ENCODE results near the gene CDK16. TPM values are rescaled to one million over a fixed set of nuclear protein-coding genes. Genes with fewer than 3 reads are reported as not detected.

The CDK16 gene
- total RNA-seq, 1 experiment from 2014 or later: 168 TPM

DNA sequence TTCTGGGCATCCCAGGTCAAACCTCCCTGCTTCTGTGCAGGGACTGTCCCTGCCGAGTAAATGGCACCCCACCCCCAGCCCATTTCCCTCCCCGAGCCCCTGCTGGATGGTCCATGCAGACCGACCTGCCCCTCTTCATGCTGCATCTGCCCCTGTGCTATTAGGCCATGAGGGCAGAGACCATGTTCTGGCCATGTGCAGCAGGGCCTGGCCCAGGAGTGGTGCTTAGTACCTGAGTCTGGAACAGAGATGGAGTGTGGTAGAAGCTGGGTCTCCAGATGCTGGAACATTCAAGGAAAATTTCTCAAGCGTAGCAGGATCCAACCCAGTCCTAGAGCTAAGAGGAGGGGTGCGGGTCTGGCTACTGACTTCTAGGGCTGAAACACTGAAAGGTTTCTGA, 40.1 kb upstream of the CDK16 start:
- Histone ChIP-seq H3K27me3 (replicated peaks; ENCODE audit: insufficient read depth, low read depth, low read length, poor library complexity) (no peaks in the 10 kb centered on the region), H3K4me1 (ENCODE audit: insufficient read depth, low read length, poor library complexity, severe bottlenecking) (no peaks in the 10 kb centered on the region), H3K4me3 (ENCODE audit: low read depth, low read length, poor library complexity, severe bottlenecking) (no peak overlapping the region), H3K36me3 (ENCODE audit: insufficient read depth, low read length, poor library complexity, severe bottlenecking) (peaks cover 53% of the 10 kb centered on the region), H3K9me3 (ENCODE audit: low read depth, low read length, poor library complexity, severe bottlenecking) (no peaks in the 10 kb centered on the region), H3K27ac (ENCODE audit: low read depth, low read length, poor library complexity, severe bottlenecking) (no peak overlapping the region)
- no peak for DNase-seq (ENCODE audit: low spot score)
- BruUV-seq (replicated peaks): no TSS peak
- POLR2A ChIA-PET (ENCODE audit: low non-redundant PET): no interaction called here
- TF ChIP-seq EZH2 (IDR thresholded peaks at IDR 0.05; ENCODE audit: borderline replicate concordance, low read depth, low read length, poor library complexity, severe bottlenecking): no peak
- TF ChIP-seq, protein P1, sequence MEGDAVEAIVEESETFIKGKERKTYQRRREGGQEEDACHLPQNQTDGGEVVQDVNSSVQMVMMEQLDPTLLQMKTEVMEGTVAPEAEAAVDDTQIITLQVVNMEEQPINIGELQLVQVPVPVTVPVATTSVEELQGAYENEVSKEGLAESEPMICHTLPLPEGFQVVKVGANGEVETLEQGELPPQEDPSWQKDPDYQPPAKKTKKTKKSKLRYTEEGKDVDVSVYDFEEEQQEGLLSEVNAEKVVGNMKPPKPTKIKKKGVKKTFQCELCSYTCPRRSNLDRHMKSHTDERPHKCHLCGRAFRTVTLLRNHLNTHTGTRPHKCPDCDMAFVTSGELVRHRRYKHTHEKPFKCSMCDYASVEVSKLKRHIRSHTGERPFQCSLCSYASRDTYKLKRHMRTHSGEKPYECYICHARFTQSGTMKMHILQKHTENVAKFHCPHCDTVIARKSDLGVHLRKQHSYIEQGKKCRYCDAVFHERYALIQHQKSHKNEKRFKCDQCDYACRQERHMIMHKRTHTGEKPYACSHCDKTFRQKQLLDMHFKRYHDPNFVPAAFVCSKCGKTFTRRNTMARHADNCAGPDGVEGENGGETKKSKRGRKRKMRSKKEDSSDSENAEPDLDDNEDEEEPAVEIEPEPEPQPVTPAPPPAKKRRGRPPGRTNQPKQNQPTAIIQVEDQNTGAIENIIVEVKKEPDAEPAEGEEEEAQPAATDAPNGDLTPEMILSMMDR (conservative IDR thresholded peaks at IDR 0.05; ENCODE audit: low read depth, low read length): no peak
- CTCF ChIA-PET: no interaction called here
- intact Hi-C loops (cut with micrococcal nuclease; ENCODE audit: unreplicated experiment): no loop called here

DNA sequence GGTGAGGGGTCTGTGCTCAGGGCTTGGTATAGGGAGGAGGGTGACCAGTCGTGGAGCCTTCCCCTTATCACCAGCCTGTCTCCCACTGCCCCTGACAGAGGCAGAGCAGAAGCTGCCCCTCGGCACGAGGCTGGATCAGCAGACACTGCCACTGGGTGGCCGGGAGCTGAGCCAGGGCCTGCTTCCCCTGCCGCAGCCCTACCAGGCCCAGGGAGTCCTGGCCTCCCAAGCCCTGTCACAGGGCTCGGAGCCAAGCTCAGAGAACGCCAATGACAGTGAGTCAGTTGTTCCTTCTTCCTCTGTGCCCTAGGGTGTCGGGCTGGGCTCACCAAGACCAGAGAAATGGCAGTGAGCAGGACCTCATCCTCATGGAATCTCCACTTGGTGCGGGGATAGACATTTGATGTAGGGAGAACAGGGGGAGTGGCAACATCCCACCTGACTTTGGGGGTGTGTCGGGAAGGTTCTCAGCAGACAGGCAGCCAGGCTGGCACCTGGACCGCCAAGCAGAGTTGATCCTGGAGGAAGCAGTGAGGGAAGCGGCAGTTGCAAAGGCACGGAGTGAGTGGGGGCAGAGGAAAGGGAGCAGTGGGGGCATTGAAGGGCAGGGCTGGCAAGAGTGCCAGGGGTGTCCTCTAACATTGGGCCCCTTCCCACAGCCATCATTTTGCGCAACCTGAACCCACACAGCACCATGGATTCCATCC, 39.1 kb upstream of the CDK16 start:
- Histone ChIP-seq H3K4me3 (ENCODE audit: low read depth, low read length, poor library complexity, severe bottlenecking) (no peak overlapping the region), H3K27ac (ENCODE audit: low read depth, low read length, poor library complexity, severe bottlenecking) (no peak overlapping the region), H3K9me3 (ENCODE audit: low read depth, low read length, poor library complexity, severe bottlenecking) (no peaks in the 10 kb centered on the region), H3K4me1 (ENCODE audit: insufficient read depth, low read length, poor library complexity, severe bottlenecking) (no peaks in the 10 kb centered on the region), H3K36me3 (ENCODE audit: insufficient read depth, low read length, poor library complexity, severe bottlenecking) (peaks cover 48% of the 10 kb centered on the region), H3K27me3 (replicated peaks; ENCODE audit: insufficient read depth, low read depth, low read length, poor library complexity) (no peaks in the 10 kb centered on the region)
- ChIA-PET POLR2A (ENCODE audit: low non-redundant PET) (no interaction called here), CTCF (no interaction called here)
- TF ChIP-seq, protein P1 (conservative IDR thresholded peaks at IDR 0.05; ENCODE audit: low read depth, low read length): no peak
- no peak for TF ChIP-seq EZH2 (IDR thresholded peaks at IDR 0.05; ENCODE audit: borderline replicate concordance, low read depth, low read length, poor library complexity, severe bottlenecking)
- DNase-seq (ENCODE audit: low spot score): no peak
- no TSS peak for BruUV-seq (replicated peaks)
- intact Hi-C loops (cut with micrococcal nuclease; ENCODE audit: unreplicated experiment): no loop called here

DNA sequence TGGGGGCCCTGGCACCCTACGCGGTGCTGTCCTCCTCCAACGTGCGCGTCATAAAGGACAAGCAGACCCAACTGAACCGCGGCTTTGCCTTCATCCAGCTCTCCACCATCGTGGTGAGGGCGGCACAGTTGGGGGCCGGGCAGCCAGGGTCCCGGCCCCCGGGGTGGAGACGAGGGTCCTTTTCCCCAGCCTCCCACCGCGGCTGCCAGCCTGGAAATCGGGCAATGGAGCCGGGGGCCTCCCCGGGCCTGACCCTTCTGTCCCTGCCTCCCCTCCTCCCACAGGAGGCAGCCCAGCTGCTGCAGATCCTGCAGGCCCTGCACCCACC, 38.6 kb upstream of the CDK16 start:
- Histone ChIP-seq H3K9me3 (ENCODE audit: low read depth, low read length, poor library complexity, severe bottlenecking) (no peaks in the 10 kb centered on the region), H3K4me1 (ENCODE audit: insufficient read depth, low read length, poor library complexity, severe bottlenecking) (no peaks in the 10 kb centered on the region), H3K4me3 (ENCODE audit: low read depth, low read length, poor library complexity, severe bottlenecking) (no peak overlapping the region), H3K36me3 (ENCODE audit: insufficient read depth, low read length, poor library complexity, severe bottlenecking) (peaks cover 46% of the 10 kb centered on the region), H3K27ac (ENCODE audit: low read depth, low read length, poor library complexity, severe bottlenecking) (no peak overlapping the region), H3K27me3 (replicated peaks; ENCODE audit: insufficient read depth, low read depth, low read length, poor library complexity) (no peaks in the 10 kb centered on the region)
- DNase-seq (ENCODE audit: low spot score): no peak
- intact Hi-C loops (cut with micrococcal nuclease; ENCODE audit: unreplicated experiment): no loop called here
- no TSS peak for BruUV-seq (replicated peaks)
- POLR2A ChIA-PET (ENCODE audit: low non-redundant PET): no interaction called here
- TF ChIP-seq, protein P1 (conservative IDR thresholded peaks at IDR 0.05; ENCODE audit: low read depth, low read length): no peak
- TF ChIP-seq EZH2 (IDR thresholded peaks at IDR 0.05; ENCODE audit: borderline replicate concordance, low read depth, low read length, poor library complexity, severe bottlenecking): no peak
- CTCF ChIA-PET: no interaction called here
